K562 (cell line): ENCODE results near the gene BZW1.

Experiments used
- ATF7 ChIP-seq: fragments of 450-650 bp; IDR thresholded peaks from 2 replicates; pipeline ENCODE4 v1.7.1; 2014; ENCODE audit warnings: mild to moderate bottlenecking, moderate library complexity
- BDP1 ChIP-seq: IDR thresholded peaks from 3 replicates; pipeline ENCODE4 v1.6.1; 2011; ENCODE audit not compliant: insufficient read length, insufficient read depth
- CTCF ChIP-seq, 3 experiments: IDR thresholded peaks in 2 of 3; conservative IDR thresholded peaks in 1 of 3; 2 replicates each; pipeline ENCODE4 v1.5.1; 2011 to 2012; ENCODE audit warnings: low read length in 3 of 3, mild to moderate bottlenecking in 3 of 3, control low read depth in 2 of 3, improper control_type of control experiment in 1 of 3, inconsistent platforms in 1 of 3, low read depth in 1 of 3, mixed read lengths in 1 of 3, moderate library complexity in 1 of 3; ENCODE audit not compliant: insufficient read depth in 2 of 3
- ETV6 ChIP-seq, 3 experiments: fragments of 150-350 bp in 1 of 3; sonication (generic) in 1 of 3; formaldehyde crosslinking in 1 of 3; IDR thresholded peaks; 2 replicates each; pipeline versions ENCODE4 v1.6.1 to v1.8.0; 2014 to 2022; ENCODE audit warnings: borderline replicate concordance in 2 of 3, low read depth in 2 of 3, antibody characterized with exemption in 1 of 3, low read length in 1 of 3, mild to moderate bottlenecking in 1 of 3, missing genetic modification reagents in 1 of 3
- IRF9 ChIP-seq: fragments of 450-650 bp; IDR thresholded peaks from 2 replicates; pipeline ENCODE4 v1.6.1; 2016; ENCODE audit warnings: missing biosample characterization, missing genetic modification characterization
- MAX ChIP-seq: sonication (generic); formaldehyde crosslinking; IDR thresholded peaks from 2 replicates; pipeline ENCODE4 v1.9.0; 2022; ENCODE audit warnings: mild to moderate bottlenecking, missing genetic modification reagents
- NFYB ChIP-seq: IDR thresholded peaks from 2 replicates; pipeline ENCODE4 v1.6.1; 2011; ENCODE audit warnings: mild to moderate bottlenecking, moderate library complexity; ENCODE audit not compliant: insufficient read length; ENCODE audit errors: extremely low read depth
- PKNOX1 ChIP-seq: fragments of 450-650 bp; IDR thresholded peaks from 2 replicates; pipeline ENCODE4 v1.6.1; 2016
- POLR2A ChIP-seq: fragments of 450-650 bp; conservative IDR thresholded peaks from 2 replicates; pipeline ENCODE4 v1.6.1; 2016
- POLR2AphosphoS5 ChIP-seq: IDR thresholded peaks from 2 replicates; pipeline ENCODE4 v1.6.1; 2011; ENCODE audit warnings: mild to moderate bottlenecking, low read depth, low read length, moderate library complexity; ENCODE audit not compliant: control insufficient read depth, insufficient read depth
- RNF2 ChIP-seq: sonication (generic); IDR thresholded peaks from 2 replicates; pipeline ENCODE4 v1.6.1; 2016
- XRCC5 ChIP-seq: fragments of 200-400 bp; formaldehyde crosslinking; IDR thresholded peaks from 2 replicates; pipeline ENCODE4 v1.6.1; 2017; ENCODE audit warnings: low read depth, mild to moderate bottlenecking, low read length
- ZNF444 ChIP-seq: fragments of 250-450 bp; sonication (Bioruptor Pico); IDR thresholded peaks from 2 replicates; pipeline ENCODE4 v1.4.0; 2020; ENCODE audit warnings: mild to moderate bottlenecking, moderate library complexity

GRCh38 chr2:200812122-200813022 is 662 bp downstream of the BZW1 start:
- TF ChIP-seq RNF2 (no peak), ZNF444 (CRISPR knock-in tag) (no peak), BDP1 (no peak), IRF9 (tag) (no peak), ATF7 (no peak), POLR2A (no peak), MAX (CRISPR knock-in tag) (no peak), POLR2AphosphoS5 (0 out of 2 replicates have a peak, but pooled peaks have one; percentile 22), PKNOX1 (no peak), ETV6 (IDR thresholded peaks at IDR 0.05; ENCODE audit: borderline replicate concordance in 1 of 2, low read depth in 2 of 2, low read length in 1 of 2) (no peak), ETV6 (CRISPR knock-in tag; IDR thresholded peaks at IDR 0.05; ENCODE audit: borderline replicate concordance) (no peak), CTCF (IDR thresholded peaks at IDR 0.05 in 2 of 3, conservative IDR thresholded peaks at IDR 0.05 in 1 of 3; ENCODE audit: insufficient read depth in 2 of 3, low read depth in 1 of 3, low read length in 3 of 3) (peak; percentile 65 to 75 (median 68); a peak in 5 of 6 replicates), XRCC5 (peak; percentile 24; the same call in 1 of the 2 replicates), NFYB (no peak)
